Peyer's patch (tissue), 4 donors: ENCODE data around the gene HDGFL2. TPM values are rescaled to one million over a fixed set of nuclear protein-coding genes. Genes with fewer than 3 reads are reported as not detected.

ENCODE experiments used
- DNase-seq, 3 donors: peaks; one replicate each; pipeline ENCODE4 v3.0.0-alpha.2; 2017 to 2019
- H3K27ac ChIP-seq, 4 donors: fragments of 200-600 bp; sonication (generic); one replicate each; pipeline ENCODE4 v1.5.1; 2016 to 2019
- H3K27me3 ChIP-seq, 2 donors: fragments of 200-600 bp; sonication (generic); one replicate each; pipeline ENCODE4 v1.5.1; 2019
- H3K36me3 ChIP-seq, 3 donors: fragments of 200-600 bp; sonication (generic); one replicate each; pipeline ENCODE4 v1.5.1; 2016 to 2019
- H3K4me1 ChIP-seq, 4 donors: fragments of 200-600 bp; sonication (generic); one replicate each; pipeline ENCODE4 v1.5.1; 2016 to 2019
- H3K4me3 ChIP-seq, 4 donors: fragments of 200-600 bp; sonication (generic); 1 replicate in 3 of 4; 2 replicates in 1 of 4; pipeline ENCODE4 v1.5.1; 2016 to 2019; ENCODE audit warnings: mild to moderate bottlenecking in 1 of 4
- H3K9me3 ChIP-seq, 4 donors: fragments of 200-600 bp; sonication (generic); one replicate each; pipeline ENCODE4 v1.5.1; 2016 to 2019; ENCODE audit warnings: mild to moderate bottlenecking in 1 of 4
- POLR2A ChIP-seq, 2 donors: fragments of 450-650 bp; IDR thresholded peaks; one replicate each; pipeline ENCODE4 v1.5.1; 2017; ENCODE audit warnings: antibody characterized with exemption in 2 of 2, mild to moderate bottlenecking in 2 of 2, moderate library complexity in 2 of 2
- total RNA-seq, 4 donors: library from RNA; depleted of rRNA; stranded (reverse); fragments of >200 nt; gene quantifications; one replicate each; pipeline ENCODE4 v1.1.0, GENCODE V29; 2016
- TF ChIP-seq, protein P1 (sequence below), 6 experiments: fragments of 450-650 bp in 4 of 6; fragments of 200-600 bp in 2 of 6; sonication (generic) in 1 of 6; IDR thresholded peaks; one replicate each; pipeline ENCODE4 v1.5.1; 2017 to 2019; ENCODE audit warnings: antibody characterized with exemption in 6 of 6, mild to moderate bottlenecking in 3 of 6, moderate library complexity in 1 of 6

The HDGFL2 gene
- total RNA-seq, 4 donors from 2014 or later: 20.5 to 73.4 (median 28.6) TPM

DNA sequence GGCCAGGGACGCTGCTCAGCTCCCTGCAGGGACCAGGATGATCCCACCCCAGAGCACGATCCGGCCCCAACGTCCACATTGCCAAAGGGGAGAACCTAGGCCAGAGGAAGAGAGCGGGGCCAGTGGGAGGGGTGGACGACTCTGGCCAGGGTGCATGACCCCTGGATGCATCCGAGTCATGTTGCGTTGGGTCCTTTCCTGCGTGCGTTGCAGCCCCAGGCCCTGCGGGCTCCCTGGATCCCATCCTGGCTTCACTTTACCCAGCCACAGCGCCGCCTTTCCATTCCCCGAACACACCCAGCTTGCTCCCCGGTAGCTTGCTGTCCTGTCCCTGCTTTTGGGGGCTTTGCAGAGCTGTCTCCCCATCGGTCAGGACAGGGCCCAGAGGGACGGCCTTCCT lies 35.7 kb downstream of the HDGFL2 start:
- Histone ChIP-seq H3K4me1 (no peaks in the 10 kb centered on the region), H3K36me3 (peaks cover 0 to 9% (median 0%) of the 10 kb centered on the region in 3 donors), H3K9me3 (no peaks in the 10 kb centered on the region)

GRCh38 chr19:4508698-4509097 lies 36.6 kb downstream of the HDGFL2 start:
- DNase-seq: no peak
- H3K4me1 ChIP-seq: no peaks in the 10 kb centered on the region
- H3K27ac ChIP-seq: no peak overlapping the region
- no peaks in the 10 kb centered on the region for H3K9me3 ChIP-seq
- H3K27me3 ChIP-seq: no peaks in the 10 kb centered on the region
- H3K4me3 ChIP-seq: no peak overlapping the region
- TF ChIP-seq, protein P1, sequence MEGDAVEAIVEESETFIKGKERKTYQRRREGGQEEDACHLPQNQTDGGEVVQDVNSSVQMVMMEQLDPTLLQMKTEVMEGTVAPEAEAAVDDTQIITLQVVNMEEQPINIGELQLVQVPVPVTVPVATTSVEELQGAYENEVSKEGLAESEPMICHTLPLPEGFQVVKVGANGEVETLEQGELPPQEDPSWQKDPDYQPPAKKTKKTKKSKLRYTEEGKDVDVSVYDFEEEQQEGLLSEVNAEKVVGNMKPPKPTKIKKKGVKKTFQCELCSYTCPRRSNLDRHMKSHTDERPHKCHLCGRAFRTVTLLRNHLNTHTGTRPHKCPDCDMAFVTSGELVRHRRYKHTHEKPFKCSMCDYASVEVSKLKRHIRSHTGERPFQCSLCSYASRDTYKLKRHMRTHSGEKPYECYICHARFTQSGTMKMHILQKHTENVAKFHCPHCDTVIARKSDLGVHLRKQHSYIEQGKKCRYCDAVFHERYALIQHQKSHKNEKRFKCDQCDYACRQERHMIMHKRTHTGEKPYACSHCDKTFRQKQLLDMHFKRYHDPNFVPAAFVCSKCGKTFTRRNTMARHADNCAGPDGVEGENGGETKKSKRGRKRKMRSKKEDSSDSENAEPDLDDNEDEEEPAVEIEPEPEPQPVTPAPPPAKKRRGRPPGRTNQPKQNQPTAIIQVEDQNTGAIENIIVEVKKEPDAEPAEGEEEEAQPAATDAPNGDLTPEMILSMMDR (IDR thresholded peaks at IDR 0.05): no peak
- TF ChIP-seq POLR2A (IDR thresholded peaks at IDR 0.05): no peak
- H3K36me3 ChIP-seq: peaks cover 0 to 7% (median 0%) of the 10 kb centered on the region in 3 donors

More for the DNA sequence above, 35.7 kb downstream of the HDGFL2 start:
- TF ChIP-seq, protein P1 (IDR thresholded peaks at IDR 0.05): no peak
- TF ChIP-seq POLR2A (IDR thresholded peaks at IDR 0.05): no peak
- Histone ChIP-seq H3K27ac (no peak overlapping the region), H3K4me3 (no peak overlapping the region), H3K27me3 (no peaks in the 10 kb centered on the region)
- no peak for DNase-seq

DNA sequence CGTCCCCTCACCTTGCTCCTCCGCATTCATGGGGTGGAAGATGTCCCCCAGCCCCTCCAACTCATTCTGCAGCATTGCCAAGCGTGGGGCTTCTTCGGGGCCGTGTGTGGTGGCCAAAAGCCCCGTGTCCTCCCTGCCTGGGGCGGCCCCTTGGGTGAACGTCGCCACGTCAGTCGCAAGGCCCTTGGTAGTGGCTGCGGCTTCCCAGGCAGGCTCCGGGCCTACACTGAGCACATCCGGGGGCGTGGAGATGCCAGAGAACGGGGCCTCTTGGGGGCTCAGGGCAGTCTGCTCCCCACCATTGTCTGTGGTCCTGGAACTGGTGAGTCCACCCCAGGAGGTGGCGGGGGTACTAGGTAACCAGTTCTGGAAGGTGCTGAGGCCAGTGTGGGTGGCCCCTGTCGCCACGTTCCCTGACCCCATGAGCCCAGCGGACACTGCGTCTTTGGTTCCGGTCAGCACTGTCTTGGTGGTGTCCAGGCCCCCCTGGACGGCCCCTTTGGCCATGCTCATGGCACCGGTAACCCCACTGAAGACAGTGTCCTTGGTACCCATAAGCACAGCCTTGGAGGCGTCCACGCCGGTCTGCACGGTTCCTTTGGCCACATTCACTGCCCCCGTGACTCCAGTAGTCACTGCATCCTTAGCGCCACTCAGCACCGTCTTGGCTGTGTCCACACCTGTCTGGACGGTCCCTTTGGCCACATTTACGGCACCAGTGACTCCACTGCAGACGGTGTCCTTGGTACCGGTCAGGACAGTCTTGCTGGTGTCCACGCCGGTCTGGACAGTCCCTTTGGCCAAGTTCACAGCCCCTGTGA lies 38.5 kb downstream of the HDGFL2 start:
- Histone ChIP-seq H3K36me3 (no peaks in the 10 kb centered on the region), H3K27ac (no peak overlapping the region), H3K27me3 (no peaks in the 10 kb centered on the region), H3K4me3 (no peak overlapping the region), H3K4me1 (no peaks in the 10 kb centered on the region), H3K9me3 (no peaks in the 10 kb centered on the region)
- DNase-seq: no peak
- TF ChIP-seq, protein P1 (IDR thresholded peaks at IDR 0.05): no peak
- TF ChIP-seq POLR2A (IDR thresholded peaks at IDR 0.05): no peak

- no peak overlapping the region for H3K27ac ChIP-seq
- no peak for TF ChIP-seq POLR2A (IDR thresholded peaks at IDR 0.05)
- TF ChIP-seq, protein P1 (IDR thresholded peaks at IDR 0.05): no peak
- no peaks in the 10 kb centered on the region for H3K9me3 ChIP-seq
- H3K4me3 ChIP-seq: no peak overlapping the region
- H3K36me3 ChIP-seq: no peaks in the 10 kb centered on the region
- no peaks in the 10 kb centered on the region for H3K27me3 ChIP-seq
- H3K4me1 ChIP-seq: no peaks in the 10 kb centered on the region
- no peak for DNase-seq
Measured at GRCh38 chr19:4511300-4512054, 39.4 kb downstream of the HDGFL2 start.

DNA sequence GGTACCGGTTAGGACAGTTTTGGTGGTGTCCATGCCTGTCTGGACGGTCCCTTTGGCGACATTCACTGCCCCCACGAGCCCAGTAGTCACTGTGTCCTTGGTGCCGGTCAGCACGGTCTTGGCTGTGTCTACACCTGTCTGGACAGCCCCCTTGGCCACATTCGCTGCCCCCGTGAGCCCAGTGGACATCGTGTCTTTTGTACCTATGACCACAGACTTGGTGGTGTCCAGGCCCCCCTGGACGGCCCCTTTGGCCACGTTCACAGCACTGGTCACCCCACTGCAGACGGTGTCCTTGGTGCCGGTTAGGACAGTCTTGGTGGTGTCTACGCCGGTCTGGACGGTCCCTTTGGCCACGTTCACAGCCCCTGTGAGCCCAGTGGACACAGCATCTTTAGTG lies 40.0 kb downstream of the HDGFL2 start:
- no peaks in the 10 kb centered on the region for H3K36me3 ChIP-seq
- H3K9me3 ChIP-seq: no peaks in the 10 kb centered on the region
- no peak overlapping the region for H3K4me3 ChIP-seq
- no peaks in the 10 kb centered on the region for H3K27me3 ChIP-seq
- no peak for TF ChIP-seq POLR2A (IDR thresholded peaks at IDR 0.05)
- TF ChIP-seq, protein P1 (IDR thresholded peaks at IDR 0.05): no peak
- H3K4me1 ChIP-seq: no peaks in the 10 kb centered on the region
- H3K27ac ChIP-seq: no peak overlapping the region
- no peak for DNase-seq
